Measurements from ENCODE around the gene CAPN9.

Gene CAPN9

DNA sequence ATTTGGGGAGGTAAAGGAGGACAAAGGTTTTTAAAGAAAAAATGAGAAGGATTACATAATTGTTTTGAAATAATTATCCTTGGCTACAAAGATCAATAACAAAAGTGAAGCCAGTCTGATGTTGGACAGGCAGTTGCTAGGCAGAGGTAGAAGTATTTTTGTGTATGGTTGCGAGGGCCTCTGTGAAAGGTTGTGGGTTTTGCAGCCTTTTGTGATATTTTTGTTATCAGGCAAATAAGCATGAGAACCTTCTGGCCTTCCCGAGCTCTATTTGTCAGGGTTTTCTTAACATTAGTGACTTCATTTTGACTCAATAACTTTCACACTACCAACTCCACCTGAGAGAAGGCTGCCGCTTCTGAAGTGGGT is 39.2 kb downstream of the CAPN9 start:
- TF ChIP-seq, protein P1, sequence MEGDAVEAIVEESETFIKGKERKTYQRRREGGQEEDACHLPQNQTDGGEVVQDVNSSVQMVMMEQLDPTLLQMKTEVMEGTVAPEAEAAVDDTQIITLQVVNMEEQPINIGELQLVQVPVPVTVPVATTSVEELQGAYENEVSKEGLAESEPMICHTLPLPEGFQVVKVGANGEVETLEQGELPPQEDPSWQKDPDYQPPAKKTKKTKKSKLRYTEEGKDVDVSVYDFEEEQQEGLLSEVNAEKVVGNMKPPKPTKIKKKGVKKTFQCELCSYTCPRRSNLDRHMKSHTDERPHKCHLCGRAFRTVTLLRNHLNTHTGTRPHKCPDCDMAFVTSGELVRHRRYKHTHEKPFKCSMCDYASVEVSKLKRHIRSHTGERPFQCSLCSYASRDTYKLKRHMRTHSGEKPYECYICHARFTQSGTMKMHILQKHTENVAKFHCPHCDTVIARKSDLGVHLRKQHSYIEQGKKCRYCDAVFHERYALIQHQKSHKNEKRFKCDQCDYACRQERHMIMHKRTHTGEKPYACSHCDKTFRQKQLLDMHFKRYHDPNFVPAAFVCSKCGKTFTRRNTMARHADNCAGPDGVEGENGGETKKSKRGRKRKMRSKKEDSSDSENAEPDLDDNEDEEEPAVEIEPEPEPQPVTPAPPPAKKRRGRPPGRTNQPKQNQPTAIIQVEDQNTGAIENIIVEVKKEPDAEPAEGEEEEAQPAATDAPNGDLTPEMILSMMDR (IDR thresholded peaks at IDR 0.05; ENCODE audit: low read depth, low read length, missing control alignments) = no peak
- H3K4me3 ChIP-seq (ENCODE audit: low read depth, low read length) = no peak overlapping the region
- no peak for DNase-seq (ENCODE audit: low read depth)

DNA sequence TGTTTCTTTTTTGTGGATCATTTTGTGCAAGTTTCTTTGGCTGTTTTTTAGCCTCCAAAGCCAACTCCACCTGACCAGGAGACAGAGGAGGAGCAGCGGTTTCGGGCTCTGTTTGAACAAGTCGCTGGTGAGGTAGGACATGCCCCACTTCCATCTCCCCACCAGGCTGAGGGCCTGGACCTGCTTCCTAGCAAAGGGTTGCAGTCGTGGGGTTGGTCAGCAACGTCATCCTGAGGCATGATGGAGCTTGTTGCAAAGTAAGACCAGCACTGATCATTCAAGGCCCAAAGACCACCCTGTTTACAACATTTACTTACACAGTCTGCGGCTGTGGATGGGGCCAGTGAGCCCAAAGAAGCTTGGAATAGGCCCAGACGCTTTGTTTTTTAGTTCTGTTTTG is 40.3 kb downstream of the CAPN9 start:
- no peak for DNase-seq (ENCODE audit: low read depth)
- TF ChIP-seq, protein P1 (IDR thresholded peaks at IDR 0.05; ENCODE audit: low read depth, low read length, missing control alignments) = no peak

DNA sequence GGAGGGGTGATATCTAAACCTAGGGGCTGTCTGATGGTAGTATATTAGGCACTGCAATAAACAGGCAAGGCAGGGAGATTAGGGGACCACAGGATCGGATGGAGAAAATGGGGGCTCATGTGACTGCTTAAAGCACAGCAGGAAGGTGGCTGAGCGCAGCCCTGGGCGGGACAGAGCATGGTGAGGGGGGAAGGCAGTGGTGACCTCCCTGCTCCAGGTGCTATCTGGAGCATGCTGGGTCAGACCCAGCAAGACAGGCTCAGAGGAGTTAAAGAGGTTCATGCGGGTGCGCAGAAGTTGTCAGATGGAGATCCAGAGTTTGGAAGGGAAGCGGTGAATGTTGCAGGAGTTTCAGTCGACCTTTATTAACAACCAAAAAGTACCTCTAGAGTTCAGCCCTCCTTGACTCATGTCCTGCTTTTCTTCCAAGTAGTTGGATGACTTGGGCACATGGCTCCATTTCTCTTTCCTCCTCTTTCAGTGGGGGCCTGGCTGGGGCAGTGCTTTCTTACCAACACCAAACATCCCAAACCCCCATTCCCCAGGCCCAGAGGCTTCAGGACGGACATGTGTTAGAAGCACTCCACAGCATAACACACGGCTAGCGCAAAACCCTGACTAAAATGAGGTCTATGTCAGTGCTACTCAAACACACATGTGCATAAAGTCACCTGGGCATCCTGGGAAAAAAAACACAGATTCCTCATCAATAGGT is 41.5 kb downstream of the CAPN9 start:
- no peak overlapping the region for H3K4me3 ChIP-seq (ENCODE audit: low read depth, low read length)
- no peak for DNase-seq (ENCODE audit: low read depth)
- TF ChIP-seq, protein P1 (IDR thresholded peaks at IDR 0.05; ENCODE audit: low read depth, low read length, missing control alignments) = no peak

More for the DNA sequence above, 40.3 kb downstream of the CAPN9 start:
- no peak overlapping the region for H3K4me3 ChIP-seq (ENCODE audit: low read depth, low read length)

DNA sequence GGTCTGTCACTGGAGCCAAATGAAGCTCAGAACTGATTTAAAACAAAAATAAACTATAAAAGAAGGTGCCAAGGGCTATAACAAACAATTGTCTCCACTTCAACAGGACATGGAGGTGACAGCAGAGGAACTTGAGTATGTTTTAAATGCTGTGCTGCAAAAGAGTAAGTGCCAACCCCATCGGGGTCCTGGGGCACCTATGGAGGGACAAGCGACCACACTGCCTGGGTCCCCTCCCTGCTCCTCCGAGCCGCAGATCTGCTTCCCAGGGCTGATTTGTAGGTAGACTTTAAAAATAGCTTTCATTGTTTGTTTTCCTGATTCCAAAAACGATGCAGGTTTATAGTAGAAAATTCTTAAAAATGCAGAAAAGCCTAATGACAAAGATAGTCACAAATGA is 42.8 kb downstream of the CAPN9 start:
- no peak overlapping the region for H3K4me3 ChIP-seq (ENCODE audit: low read depth, low read length)
- no peak for DNase-seq (ENCODE audit: low read depth)
- TF ChIP-seq, protein P1 (IDR thresholded peaks at IDR 0.05; ENCODE audit: low read depth, low read length, missing control alignments) = no peak

DNA sequence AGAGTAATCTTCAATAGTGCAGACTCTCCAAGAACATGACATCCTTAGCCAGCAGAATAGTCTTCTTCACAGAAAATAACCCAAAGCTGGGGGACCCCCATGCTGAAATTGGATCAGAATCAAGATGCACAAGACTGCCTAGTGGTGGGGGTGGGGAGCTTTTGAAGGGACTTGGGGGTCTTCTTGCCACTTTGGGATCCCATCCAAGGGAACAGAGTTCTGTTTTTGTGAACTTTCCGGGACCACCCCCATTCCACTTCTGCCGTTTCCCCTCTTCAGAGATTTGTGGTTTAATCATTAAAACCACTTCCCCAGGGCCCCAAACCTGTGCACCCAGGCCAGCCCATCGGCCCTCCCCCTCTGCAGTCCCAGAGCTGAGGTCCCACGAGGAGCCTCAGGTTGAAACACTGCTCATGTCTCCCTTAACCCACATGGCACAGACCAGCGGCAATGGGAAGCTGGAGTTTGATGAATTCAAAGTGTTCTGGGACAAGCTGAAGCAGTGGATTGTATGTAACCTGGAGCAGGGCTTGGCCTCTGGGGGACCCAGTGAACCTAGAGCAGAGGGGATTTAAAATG is 44.9 kb downstream of the CAPN9 start:
- no peak for DNase-seq (ENCODE audit: low read depth)
- TF ChIP-seq, protein P1 (IDR thresholded peaks at IDR 0.05; ENCODE audit: low read depth, low read length, missing control alignments) = no peak
- H3K4me3 ChIP-seq (ENCODE audit: low read depth, low read length) = no peak overlapping the region

DNA sequence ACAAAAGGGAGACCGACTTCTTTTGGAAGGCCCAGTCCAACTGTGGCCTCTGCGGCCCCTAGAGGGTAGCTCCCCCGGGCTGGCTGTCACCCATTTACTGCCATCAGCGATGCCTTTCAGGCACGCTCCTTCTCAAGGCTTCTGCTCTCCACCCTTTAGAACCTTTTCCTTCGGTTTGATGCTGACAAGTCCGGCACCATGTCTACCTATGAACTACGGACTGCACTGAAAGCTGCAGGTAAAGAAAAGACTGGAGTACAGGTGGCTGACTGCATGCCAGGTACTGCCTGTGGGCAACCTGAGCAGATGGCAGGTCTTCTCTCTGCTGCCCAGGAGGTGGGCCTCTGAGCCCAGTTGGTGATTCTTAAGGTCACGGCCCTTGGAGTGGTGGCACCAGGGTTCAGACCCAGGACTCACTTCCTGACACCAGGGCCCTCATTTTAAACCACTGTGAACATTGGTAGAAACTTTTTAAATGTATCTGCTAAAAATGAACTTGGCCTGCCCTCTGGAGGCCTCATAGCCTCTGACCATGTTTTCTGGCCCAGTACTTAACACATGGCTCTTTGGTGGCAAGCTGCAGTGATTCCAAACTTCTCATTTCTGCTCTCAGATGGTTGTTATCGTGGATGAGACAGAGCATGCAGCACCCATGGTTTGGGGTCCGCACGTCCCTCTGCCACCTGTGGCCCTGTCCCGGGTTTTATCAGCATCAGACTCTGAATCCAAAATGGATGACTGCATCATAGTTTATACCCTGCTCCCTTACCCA is 45.7 kb downstream of the CAPN9 start:
- DNase-seq (ENCODE audit: low read depth) = no peak
- H3K4me3 ChIP-seq (ENCODE audit: low read depth, low read length) = no peak overlapping the region
- TF ChIP-seq, protein P1 (IDR thresholded peaks at IDR 0.05; ENCODE audit: low read depth, low read length, missing control alignments) = no peak

Measured in GM12864 (cell line).